ENCODE results near the gene C14orf39.

The C14orf39 gene

DNA sequence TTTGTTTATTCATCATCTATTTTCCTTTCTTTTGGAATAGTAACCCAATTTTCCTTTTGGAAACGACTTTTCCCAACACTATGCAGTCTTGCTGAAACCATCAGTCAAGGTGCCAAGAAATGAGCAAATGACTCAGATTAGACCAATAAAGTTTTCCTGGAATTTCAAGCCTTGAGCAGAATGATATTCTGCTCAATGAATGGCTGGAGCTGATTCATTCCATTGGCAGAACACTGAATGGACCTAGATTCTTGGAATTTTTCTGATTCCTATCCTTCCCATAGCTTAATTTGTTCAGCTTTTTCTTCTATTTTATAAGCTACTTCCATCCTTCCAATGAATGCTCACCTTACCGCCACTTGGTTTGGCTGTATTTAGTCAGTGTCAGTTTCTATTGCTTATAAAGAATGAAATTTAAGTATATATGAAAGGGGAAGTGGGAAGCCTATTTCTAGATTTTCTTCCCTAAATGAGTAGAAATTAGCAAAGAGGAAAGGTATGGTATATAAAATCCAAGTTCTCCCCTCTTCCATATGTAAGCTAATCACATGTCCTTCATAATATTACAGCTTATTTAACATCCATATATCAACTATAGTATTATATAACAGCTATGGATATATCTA is 89.0 kb downstream of the C14orf39 start:
- DNase-seq (ENCODE audit: insufficient read length, low spot score), result no peak
- TF ChIP-seq, protein P1, sequence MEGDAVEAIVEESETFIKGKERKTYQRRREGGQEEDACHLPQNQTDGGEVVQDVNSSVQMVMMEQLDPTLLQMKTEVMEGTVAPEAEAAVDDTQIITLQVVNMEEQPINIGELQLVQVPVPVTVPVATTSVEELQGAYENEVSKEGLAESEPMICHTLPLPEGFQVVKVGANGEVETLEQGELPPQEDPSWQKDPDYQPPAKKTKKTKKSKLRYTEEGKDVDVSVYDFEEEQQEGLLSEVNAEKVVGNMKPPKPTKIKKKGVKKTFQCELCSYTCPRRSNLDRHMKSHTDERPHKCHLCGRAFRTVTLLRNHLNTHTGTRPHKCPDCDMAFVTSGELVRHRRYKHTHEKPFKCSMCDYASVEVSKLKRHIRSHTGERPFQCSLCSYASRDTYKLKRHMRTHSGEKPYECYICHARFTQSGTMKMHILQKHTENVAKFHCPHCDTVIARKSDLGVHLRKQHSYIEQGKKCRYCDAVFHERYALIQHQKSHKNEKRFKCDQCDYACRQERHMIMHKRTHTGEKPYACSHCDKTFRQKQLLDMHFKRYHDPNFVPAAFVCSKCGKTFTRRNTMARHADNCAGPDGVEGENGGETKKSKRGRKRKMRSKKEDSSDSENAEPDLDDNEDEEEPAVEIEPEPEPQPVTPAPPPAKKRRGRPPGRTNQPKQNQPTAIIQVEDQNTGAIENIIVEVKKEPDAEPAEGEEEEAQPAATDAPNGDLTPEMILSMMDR (IDR thresholded peaks at IDR 0.05; ENCODE audit: insufficient read depth, missing control alignments), result no peak
- no peak for FAIRE-seq
